ENCODE results near the gene PHACTR4. TPM values are rescaled to one million over a fixed set of nuclear protein-coding genes. Genes with fewer than 3 reads are reported as not detected.
A peak's percentile ranks its signal among the peaks of the same experiment; 100 is the strongest.

PHACTR4 gene
- total and polyA plus RNA-seq, 9 of the 15 experiments (the other 6 are each of a cell fraction or from before 2014, with no cell fraction given), result 6.4 to 43.6 (median 14.2) TPM

GRCh38 chr1:28505406-28506187 is 136.1 kb downstream of the PHACTR4 start, which contains the start of gene RCC1 (continued):
- TF ChIP-seq ZBTB40 (IDR thresholded peaks at IDR 0.05), result peak; percentile 21; the same call in 1 of the 2 replicates
- no peak for TF ChIP-seq ZBTB40 (CRISPR knock-in tag; IDR thresholded peaks at IDR 0.05)
- TF ChIP-seq CHAMP1 (IDR thresholded peaks at IDR 0.05), result no peak; the same call in 1 of the 2 replicates
- TF ChIP-seq, protein P1, sequence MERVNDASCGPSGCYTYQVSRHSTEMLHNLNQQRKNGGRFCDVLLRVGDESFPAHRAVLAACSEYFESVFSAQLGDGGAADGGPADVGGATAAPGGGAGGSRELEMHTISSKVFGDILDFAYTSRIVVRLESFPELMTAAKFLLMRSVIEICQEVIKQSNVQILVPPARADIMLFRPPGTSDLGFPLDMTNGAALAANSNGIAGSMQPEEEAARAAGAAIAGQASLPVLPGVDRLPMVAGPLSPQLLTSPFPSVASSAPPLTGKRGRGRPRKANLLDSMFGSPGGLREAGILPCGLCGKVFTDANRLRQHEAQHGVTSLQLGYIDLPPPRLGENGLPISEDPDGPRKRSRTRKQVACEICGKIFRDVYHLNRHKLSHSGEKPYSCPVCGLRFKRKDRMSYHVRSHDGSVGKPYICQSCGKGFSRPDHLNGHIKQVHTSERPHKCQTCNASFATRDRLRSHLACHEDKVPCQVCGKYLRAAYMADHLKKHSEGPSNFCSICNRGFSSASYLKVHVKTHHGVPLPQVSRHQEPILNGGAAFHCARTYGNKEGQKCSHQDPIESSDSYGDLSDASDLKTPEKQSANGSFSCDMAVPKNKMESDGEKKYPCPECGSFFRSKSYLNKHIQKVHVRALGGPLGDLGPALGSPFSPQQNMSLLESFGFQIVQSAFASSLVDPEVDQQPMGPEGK (CRISPR knock-in tag; IDR thresholded peaks at IDR 0.05; ENCODE audit: borderline replicate concordance), result no peak
- 0 out of 2 replicates have a peak, but pooled peaks have one; percentile 44 for TF ChIP-seq BCL6 (CRISPR knock-in tag; IDR thresholded peaks at IDR 0.05)
- TF ChIP-seq ZNF263 (CRISPR knock-in tag; IDR thresholded peaks at IDR 0.05; ENCODE audit: borderline replicate concordance), result 0 out of 2 replicates have a peak, but pooled peaks have one; percentile 41
- TF ChIP-seq, protein P2, sequence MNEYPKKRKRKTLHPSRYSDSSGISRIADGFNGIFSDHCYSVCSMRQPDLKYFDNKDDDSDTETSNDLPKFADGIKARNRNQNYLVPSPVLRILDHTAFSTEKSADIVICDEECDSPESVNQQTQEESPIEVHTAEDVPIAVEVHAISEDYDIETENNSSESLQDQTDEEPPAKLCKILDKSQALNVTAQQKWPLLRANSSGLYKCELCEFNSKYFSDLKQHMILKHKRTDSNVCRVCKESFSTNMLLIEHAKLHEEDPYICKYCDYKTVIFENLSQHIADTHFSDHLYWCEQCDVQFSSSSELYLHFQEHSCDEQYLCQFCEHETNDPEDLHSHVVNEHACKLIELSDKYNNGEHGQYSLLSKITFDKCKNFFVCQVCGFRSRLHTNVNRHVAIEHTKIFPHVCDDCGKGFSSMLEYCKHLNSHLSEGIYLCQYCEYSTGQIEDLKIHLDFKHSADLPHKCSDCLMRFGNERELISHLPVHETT (CRISPR knock-in tag; conservative IDR thresholded peaks at IDR 0.05 in 1 of 2, IDR thresholded peaks at IDR 0.05 in 1 of 2), result peak in 1 of 2 experiments; percentile 47; a peak in 1 of 4 replicates
- no peak for TF ChIP-seq CHD4 (IDR thresholded peaks at IDR 0.05; ENCODE audit: insufficient read depth, insufficient replicate concordance, low read depth, low read length, poor library complexity, severe bottlenecking)
- peak; percentile 98 for TF ChIP-seq TAF9B (IDR thresholded peaks at IDR 0.05; ENCODE audit: partially characterized antibody)

Measured in K562 (cell line).